H54 (cell line): ENCODE results near the gene SCO1.

Experiments
- DNase-seq: peaks from one replicate; pipeline ENCODE4 v3.0.0; 2011; ENCODE audit warnings: low spot score, mixed read lengths; ENCODE audit not compliant: insufficient read length
- FAIRE-seq: peaks from 3 replicates; lab custom pipeline; 2011; peaks lifted over from hg19 to GRCh38; lab: Jason Lieb, UNC
- POLR2A ChIP-seq: IDR thresholded peaks from 2 replicates; pipeline ENCODE4 v1.6.1; 2011; ENCODE audit warnings: low read depth, mild to moderate bottlenecking, low read length

Gene SCO1

DNA sequence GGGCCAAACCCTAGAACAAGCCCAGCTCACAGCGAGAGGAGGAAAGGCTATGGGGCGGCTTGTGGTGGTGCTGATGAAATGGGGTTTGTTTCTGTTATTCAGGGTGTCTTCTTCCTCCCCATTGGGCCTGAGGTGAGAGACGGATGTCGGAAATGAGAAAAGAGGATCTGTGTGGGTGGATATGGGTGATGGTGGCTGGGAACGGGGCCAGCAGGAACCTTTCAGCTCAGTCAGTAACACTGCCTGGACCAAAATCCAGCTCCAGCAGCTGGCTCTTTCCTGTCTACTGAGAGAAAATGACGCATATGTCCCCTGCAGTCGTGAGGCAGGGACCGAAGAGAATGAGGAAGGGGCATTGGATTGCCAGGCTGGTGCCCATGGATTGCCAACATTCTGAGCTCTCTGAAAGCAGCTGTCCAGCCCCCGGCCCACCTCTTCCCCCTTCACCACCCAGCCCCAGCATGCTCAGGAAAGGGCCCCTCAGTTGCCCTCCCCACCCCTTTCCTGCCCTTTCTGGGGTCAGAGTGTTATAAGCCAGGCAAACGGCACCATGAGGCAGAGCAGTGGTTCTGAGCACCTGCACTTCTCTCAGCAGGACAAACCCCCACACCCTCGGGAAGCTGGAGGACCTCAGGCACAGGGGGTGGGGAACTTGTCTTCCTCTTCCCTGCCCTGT is 44.2 kb downstream of the SCO1 start:
- no peak for TF ChIP-seq POLR2A
- FAIRE-seq, result no peak
- no peak for DNase-seq

DNA sequence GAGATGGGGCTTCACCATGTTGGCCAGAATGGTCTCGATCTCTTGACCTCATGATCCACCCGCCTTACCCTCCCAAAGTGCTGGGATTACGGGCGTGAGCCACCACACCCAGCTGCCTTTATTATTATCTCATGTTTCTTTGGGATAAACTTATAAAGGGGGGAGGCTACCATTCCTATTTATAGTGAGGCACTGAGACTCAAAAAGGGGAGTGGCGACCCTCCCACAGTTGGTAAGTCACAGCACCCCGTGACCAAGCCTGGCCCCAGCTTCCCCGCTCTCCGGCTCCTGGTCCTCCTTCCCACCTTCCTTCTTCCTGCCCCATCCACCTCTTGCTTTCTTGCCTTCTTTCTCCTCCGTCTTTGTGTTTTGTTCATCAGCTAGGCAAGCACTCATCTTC is 45.4 kb downstream of the SCO1 start:
- no peak for TF ChIP-seq POLR2A
- FAIRE-seq (no peak), DNase-seq (no peak)

DNA sequence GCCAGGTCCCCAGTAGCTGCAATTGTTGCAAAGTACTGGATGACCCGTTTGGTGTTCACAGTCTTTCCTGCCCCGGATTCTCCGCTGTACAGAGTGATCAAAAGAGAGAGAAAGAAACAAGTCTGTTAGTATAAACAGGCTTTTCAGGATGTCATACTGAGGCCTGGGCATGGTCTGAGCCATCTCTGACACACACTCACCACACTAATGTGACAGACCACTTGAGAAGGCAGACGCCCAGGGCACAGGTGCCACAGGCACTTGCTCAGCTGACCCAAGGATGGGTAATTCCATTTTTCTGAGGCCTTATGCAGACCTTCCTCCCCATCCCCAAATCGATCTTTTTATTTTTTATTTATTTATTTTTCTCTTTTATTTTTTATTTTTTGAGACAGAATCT is 47.7 kb downstream of the SCO1 start:
- DNase-seq, result no peak
- FAIRE-seq, result no peak
- no peak for TF ChIP-seq POLR2A

DNA sequence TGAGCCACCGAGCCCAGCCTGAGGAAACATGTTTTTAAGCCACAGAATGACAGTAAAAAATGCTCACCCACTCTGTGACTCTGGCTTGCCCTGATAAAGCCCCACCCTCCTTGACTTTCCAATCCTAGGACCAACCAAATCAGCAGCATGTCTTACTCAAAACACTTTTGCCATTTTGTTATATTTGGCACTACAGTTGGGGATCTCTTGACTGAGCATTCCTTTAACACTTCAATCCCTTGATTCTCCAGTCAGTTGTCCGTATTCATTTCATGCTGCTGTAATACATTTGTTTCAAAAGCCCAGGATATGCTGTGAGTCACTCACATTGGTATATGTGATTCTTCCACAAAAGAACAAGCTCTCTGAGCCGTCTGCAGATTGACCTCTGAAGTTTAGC is 48.4 kb downstream of the SCO1 start:
- no peak for FAIRE-seq

GRCh38 chr17:10648381-10648780 is 49.0 kb downstream of the SCO1 start:
- DNase-seq (no peak), FAIRE-seq (no peak)
- no peak for TF ChIP-seq POLR2A

More for the DNA sequence above, 48.4 kb downstream of the SCO1 start:
- TF ChIP-seq POLR2A, result no peak
- no peak for DNase-seq

- FAIRE-seq (no peak), DNase-seq (peak; percentile 29)
- TF ChIP-seq POLR2A, result no peak
Observed at GRCh38 chr17:10646392-10646990, 50.8 kb downstream of the SCO1 start.

DNA sequence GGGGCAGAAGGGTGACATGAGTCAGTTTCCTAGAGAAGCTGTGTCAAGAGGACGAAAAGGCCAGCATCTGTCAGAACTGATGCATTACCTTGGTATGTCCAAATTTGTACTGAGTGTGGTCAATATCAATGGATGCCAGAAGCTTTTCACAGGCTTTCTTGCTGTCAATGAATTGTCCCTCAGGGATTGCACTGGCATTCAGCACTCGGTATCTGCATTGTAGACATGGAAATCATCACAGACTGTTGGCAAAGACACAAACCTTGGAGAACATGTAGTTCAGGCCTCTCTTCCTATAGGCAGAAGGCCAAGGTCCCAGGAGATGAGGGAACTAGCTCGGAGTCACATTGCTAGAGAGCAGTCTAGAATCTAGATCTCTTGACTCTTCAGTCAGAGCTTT is 56.9 kb downstream of the SCO1 start:
- TF ChIP-seq POLR2A, result no peak
- FAIRE-seq (no peak), DNase-seq (no peak)

DNA sequence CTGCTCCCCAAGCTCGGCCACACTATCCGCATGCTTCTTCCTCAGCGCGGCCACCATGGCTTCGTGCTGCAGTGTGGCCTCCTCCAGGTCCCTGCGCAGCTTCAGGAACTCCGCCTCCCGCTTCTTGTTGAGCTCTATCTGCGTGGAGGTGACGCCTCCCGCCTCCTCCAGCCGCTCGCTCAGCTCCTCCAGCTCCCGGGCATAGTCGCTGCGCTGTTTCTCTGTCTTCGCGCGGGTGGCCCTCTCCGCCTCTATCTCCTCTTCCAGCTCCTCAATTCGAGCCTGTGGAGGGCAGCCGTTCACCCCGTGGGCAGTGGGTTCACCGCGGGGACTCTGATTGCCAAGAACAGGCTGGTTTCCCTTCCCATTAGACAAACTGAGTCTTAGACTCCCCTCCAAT is 59.2 kb downstream of the SCO1 start:
- TF ChIP-seq POLR2A, result no peak
- no peak for DNase-seq
- no peak for FAIRE-seq

- TF ChIP-seq POLR2A, result no peak
- FAIRE-seq (no peak), DNase-seq (no peak)
Observed at GRCh38 chr17:10635290-10635689, 62.0 kb downstream of the SCO1 start.

- no peak for FAIRE-seq
- no peak for DNase-seq
- TF ChIP-seq POLR2A, result no peak
Observed at GRCh38 chr17:10633738-10634379, 63.5 kb downstream of the SCO1 start.

DNA sequence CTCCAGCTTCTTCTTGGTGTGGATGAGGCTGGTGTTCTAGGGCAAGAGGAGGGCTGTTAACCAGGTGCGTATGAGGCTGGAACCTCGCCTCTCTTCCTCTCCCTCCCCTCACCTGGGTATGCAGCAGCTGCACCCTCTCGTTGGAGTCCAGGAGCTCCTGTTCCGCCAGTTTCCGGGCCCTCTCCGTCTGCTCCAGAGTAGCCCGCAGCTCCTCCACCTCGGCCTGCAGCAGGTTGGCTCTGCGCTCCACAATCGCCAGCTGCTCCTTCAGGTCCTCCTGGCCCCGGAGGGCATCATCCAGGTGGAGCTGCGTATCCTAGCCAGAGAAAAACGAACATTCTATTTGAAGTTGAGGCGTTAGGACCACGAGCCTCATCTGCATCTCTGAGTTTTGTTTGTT is 65.6 kb downstream of the SCO1 start:
- FAIRE-seq, result no peak
- TF ChIP-seq POLR2A, result no peak
- no peak for DNase-seq

DNA sequence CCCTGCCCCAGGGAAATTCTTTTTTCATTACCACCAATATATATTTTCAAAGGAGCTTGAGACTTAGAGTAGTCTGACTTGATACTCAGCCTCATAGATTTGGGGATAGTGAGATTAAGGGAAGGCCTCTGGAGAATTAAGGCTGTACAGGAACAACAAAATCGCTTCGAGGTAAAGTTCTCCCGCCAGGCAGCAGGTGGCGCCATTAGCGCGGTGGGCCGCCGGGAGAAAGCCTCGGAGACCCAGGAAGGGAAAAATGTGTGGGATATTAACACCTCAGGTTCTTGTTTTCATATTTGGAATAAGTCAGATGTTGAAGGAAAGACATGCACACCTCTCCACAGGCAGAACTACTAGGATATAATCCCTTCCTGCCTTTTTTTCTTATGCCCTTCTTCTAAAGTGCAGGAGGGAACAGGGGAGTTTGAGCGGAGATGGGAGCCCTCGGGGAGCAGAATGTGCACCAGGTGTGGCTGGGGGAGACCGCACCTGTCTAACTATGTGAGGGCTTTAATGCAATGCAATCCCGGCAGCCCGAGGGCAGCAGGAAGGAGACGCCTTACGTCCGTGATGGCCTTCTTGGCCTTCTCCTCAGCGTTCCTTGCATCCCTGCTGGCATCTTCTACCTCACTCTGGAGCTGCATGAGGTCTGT is 66.2 kb downstream of the SCO1 start:
- FAIRE-seq (no peak), DNase-seq (peak; percentile 51)

GRCh38 chr17:10629706-10630105 is 67.6 kb downstream of the SCO1 start:
- DNase-seq (no peak), FAIRE-seq (no peak)
- TF ChIP-seq POLR2A, result no peak

More for the DNA sequence above, 66.2 kb downstream of the SCO1 start:
- TF ChIP-seq POLR2A, result no peak

GRCh38 chr17:10628756-10629155 is 68.6 kb downstream of the SCO1 start:
- DNase-seq (no peak), FAIRE-seq (no peak)
- no peak for TF ChIP-seq POLR2A
